GM12872 (cell line): ENCODE results near the gene MZT2A.

Experiments used
- TF ChIP-seq, protein P1 (sequence below): IDR thresholded peaks from 3 replicates; pipeline ENCODE4 v1.5.1; 2011; ENCODE audit warnings: low read depth, mild to moderate bottlenecking, low read length, moderate library complexity; ENCODE audit not compliant: insufficient read depth

The MZT2A gene

DNA sequence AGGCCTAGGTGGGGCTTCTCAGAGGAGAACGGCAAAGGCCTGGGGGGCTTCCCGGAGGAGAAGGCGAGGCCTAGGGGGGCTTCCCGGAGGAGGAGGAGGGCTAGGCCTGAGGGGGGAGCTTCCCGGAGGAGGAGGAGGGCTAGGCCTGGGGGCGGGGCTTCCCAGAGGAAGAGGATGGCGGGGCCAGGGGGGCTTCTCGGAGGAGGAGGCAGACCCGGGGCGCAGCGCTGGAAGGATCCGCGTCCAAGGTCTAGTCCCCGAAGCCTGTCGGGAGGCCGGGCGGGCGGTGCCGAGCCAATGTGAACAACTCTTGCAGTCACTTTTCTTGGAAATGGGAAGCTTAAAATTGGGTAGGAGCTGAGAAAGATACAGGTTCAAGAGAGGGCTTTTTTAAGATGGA, 46.3 kb downstream of the MZT2A start:
- TF ChIP-seq, protein P1, sequence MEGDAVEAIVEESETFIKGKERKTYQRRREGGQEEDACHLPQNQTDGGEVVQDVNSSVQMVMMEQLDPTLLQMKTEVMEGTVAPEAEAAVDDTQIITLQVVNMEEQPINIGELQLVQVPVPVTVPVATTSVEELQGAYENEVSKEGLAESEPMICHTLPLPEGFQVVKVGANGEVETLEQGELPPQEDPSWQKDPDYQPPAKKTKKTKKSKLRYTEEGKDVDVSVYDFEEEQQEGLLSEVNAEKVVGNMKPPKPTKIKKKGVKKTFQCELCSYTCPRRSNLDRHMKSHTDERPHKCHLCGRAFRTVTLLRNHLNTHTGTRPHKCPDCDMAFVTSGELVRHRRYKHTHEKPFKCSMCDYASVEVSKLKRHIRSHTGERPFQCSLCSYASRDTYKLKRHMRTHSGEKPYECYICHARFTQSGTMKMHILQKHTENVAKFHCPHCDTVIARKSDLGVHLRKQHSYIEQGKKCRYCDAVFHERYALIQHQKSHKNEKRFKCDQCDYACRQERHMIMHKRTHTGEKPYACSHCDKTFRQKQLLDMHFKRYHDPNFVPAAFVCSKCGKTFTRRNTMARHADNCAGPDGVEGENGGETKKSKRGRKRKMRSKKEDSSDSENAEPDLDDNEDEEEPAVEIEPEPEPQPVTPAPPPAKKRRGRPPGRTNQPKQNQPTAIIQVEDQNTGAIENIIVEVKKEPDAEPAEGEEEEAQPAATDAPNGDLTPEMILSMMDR: no peak
